ENCODE measurements around the gene MSGN1. TPM values are rescaled to one million over a fixed set of nuclear protein-coding genes. Genes with fewer than 3 reads are reported as not detected.

Gene MSGN1
- total RNA-seq, 1 donor from 2014 or later, result not detected

DNA sequence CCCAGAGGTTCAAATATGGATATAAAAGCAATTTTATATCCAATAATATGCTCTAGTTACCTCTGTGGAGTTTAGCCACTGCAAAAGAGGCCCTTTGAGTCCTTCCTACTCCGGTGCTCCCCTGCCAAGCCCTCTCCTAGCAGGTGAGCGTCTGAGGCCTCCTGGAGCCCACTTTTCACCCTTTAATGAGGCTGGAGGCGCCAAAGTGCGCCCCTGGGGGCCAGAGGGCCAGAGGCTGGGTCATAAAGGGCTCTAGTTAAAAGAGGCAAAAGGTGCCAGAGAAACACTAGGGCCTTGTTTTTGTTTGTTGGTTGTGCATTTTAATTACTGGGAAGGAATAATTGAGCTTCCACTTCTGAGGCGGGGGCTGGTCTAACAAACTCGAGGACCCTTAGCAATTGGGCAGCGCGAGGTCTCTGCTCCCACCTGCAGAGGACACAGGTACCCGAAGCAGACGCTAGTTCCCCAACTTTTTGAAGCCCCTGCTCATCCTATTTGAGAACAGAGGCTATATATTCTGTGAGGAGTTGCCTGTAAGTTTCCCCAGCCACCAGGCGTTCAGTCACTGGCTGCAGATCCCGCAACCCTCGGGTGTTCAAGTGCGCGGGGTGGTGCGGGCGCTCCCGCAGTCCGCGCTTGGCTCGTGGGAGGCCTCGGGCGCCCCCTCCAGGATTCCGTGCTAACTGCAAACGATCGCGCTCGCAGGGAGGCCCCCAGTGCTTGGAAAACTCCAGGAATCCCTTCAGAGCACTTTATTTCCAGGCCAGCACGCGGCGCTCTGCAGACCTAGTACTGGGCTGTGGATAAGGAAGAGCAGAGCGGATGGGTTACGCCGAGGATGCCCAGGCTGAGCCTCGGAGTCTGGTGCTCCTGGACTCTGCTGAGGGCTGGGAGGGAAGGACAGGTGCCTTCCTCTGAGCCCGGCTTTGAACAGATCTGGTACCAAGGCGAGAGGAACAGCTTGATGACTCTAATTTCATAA, 14.1 kb downstream of the MSGN1 start:
- Histone ChIP-seq H3K27ac (no peak overlapping the region), H3K4me3 (peak overlapping the region in 1 of 2 donors; percentile 17), H3K27me3 (no peaks in the 10 kb centered on the region), H3K36me3 (no peaks in the 10 kb centered on the region), H3K9me3 (no peaks in the 10 kb centered on the region), H3K4me1 (peaks cover 9% of the 10 kb centered on the region)
- DNase-seq (ENCODE audit: extremely low spot score in 2 of 2), result no peak
- TF ChIP-seq CTCF (IDR thresholded peaks at IDR 0.05), result peak in 2 of 3 experiments; percentile 56 to 60
- no peak for TF ChIP-seq POLR2A (IDR thresholded peaks at IDR 0.05)
- no peak for TF ChIP-seq POLR2AphosphoS5 (IDR thresholded peaks at IDR 0.05; ENCODE audit: insufficient read depth in 1 of 2, low read depth in 1 of 2)
- intact Hi-C loops (cut with DNase I), result no loop called here

GRCh38 chr2:17835516-17835915, 19.3 kb downstream of the MSGN1 start:
- Histone ChIP-seq H3K9me3 (no peaks in the 10 kb centered on the region), H3K4me3 (no peak overlapping the region), H3K27me3 (no peaks in the 10 kb centered on the region), H3K27ac (no peak overlapping the region), H3K4me1 (peaks cover 4% of the 10 kb centered on the region), H3K36me3 (no peaks in the 10 kb centered on the region)
- DNase-seq (ENCODE audit: extremely low spot score in 2 of 2), result no peak
- intact Hi-C loops (cut with DNase I), result no loop called here
- TF ChIP-seq POLR2A (IDR thresholded peaks at IDR 0.05) (no peak), CTCF (IDR thresholded peaks at IDR 0.05) (no peak)

DNA sequence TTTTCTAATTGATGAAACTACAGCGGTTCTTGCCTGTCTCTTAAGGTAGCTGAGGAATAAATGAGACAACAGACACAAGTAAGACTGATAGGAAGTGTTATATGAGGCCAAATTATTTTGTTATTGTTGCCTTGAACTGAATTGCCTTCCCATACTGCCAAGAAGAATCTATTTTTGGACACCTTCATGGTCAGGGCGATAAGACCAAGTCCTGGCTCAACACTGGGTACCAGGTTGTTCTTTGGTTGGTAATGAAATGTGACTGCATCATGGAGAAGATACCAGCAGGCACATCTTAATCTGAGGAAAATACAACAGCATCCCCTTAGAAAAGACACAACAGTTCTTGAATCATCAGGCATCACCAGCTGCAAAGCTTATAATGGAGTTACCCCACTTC, 23.7 kb downstream of the MSGN1 start:
- TF ChIP-seq POLR2AphosphoS5 (IDR thresholded peaks at IDR 0.05; ENCODE audit: insufficient read depth in 1 of 2, low read depth in 1 of 2) (no peak), CTCF (IDR thresholded peaks at IDR 0.05) (no peak), POLR2A (IDR thresholded peaks at IDR 0.05) (no peak)
- H3K4me3 ChIP-seq, result no peak overlapping the region
- no peaks in the 10 kb centered on the region for H3K9me3 ChIP-seq
- intact Hi-C loops (cut with DNase I), result no loop called here
- H3K27ac ChIP-seq, result no peak overlapping the region
- H3K4me1 ChIP-seq, result no peaks in the 10 kb centered on the region
- no peak for DNase-seq (ENCODE audit: extremely low spot score in 2 of 2)
- H3K27me3 ChIP-seq, result no peaks in the 10 kb centered on the region
- H3K36me3 ChIP-seq, result no peaks in the 10 kb centered on the region

GRCh38 chr2:17843457-17843856, 27.2 kb downstream of the MSGN1 start:
- Histone ChIP-seq H3K27me3 (no peaks in the 10 kb centered on the region), H3K36me3 (no peaks in the 10 kb centered on the region), H3K4me3 (no peak overlapping the region), H3K4me1 (no peaks in the 10 kb centered on the region), H3K9me3 (no peaks in the 10 kb centered on the region), H3K27ac (no peak overlapping the region)
- no peak for DNase-seq (ENCODE audit: extremely low spot score in 2 of 2)
- intact Hi-C loops (cut with DNase I), result no loop called here
- no peak for TF ChIP-seq POLR2A (IDR thresholded peaks at IDR 0.05)
- no peak for TF ChIP-seq CTCF (IDR thresholded peaks at IDR 0.05)
- no peak for TF ChIP-seq POLR2AphosphoS5 (IDR thresholded peaks at IDR 0.05; ENCODE audit: insufficient read depth in 1 of 2, low read depth in 1 of 2)

DNA sequence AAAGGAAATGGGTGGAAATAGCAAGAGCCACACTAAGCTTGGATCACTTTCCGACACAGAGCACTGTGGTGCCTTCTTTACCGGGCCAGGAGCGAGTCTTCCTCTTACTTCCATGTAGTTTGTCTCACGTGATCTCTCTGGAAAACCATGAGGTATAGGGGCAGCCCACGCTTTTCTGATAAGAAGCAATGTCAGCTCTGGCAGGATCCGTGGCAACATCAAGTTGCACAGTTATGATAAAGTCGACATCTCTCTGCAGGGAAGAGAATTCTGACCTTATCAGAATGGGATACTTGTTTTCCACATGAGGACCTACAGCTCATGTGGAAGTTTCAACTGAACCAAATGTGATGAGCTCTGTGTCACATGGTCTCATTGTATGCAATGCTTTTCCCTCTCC, 29.5 kb downstream of the MSGN1 start:
- H3K9me3 ChIP-seq, result no peaks in the 10 kb centered on the region
- peak in 1 of 2 donors; percentile 65 for DNase-seq (ENCODE audit: extremely low spot score in 2 of 2)
- TF ChIP-seq POLR2A (IDR thresholded peaks at IDR 0.05) (no peak), POLR2AphosphoS5 (IDR thresholded peaks at IDR 0.05; ENCODE audit: insufficient read depth in 1 of 2, low read depth in 1 of 2) (no peak), CTCF (IDR thresholded peaks at IDR 0.05) (no peak)
- intact Hi-C loops (cut with DNase I), result no loop called here
- H3K27me3 ChIP-seq, result no peaks in the 10 kb centered on the region
- H3K4me1 ChIP-seq, result no peaks in the 10 kb centered on the region
- no peaks in the 10 kb centered on the region for H3K36me3 ChIP-seq
- no peak overlapping the region for H3K4me3 ChIP-seq
- H3K27ac ChIP-seq, result no peak overlapping the region
